Transverse colon (tissue), 4 donors: ENCODE data around the gene PTPN7. TPM values are rescaled to one million over a fixed set of nuclear protein-coding genes. Genes with fewer than 3 reads are reported as not detected.

ENCODE experiments used
- DNase-seq: peaks from one replicate; pipeline ENCODE4 v3.0.0-alpha.2; 2019
- H3K27ac ChIP-seq, 4 donors: fragments of 200-600 bp; sonication (generic); 2 replicates each; pipeline ENCODE4 v1.5.1; 2016 to 2018; ENCODE audit warnings: inconsistent platforms in 4 of 4
- H3K27me3 ChIP-seq: fragments of 200-600 bp; sonication (generic); 2 replicates; pipeline ENCODE4 v1.5.1; 2017; ENCODE audit warnings: inconsistent platforms
- H3K36me3 ChIP-seq, 4 donors: fragments of 200-600 bp; sonication (generic); 2 replicates each; pipeline ENCODE4 v1.5.1; 2017 to 2019; ENCODE audit warnings: inconsistent platforms in 4 of 4
- H3K4me1 ChIP-seq, 4 donors: fragments of 200-600 bp; sonication (generic); 2 replicates each; pipeline ENCODE4 v1.5.1; 2017 to 2020; ENCODE audit warnings: inconsistent platforms in 4 of 4
- H3K4me3 ChIP-seq, 4 donors: fragments of 200-600 bp; sonication (generic); 1 replicate in 1 of 4; 2 replicates in 3 of 4; pipeline versions ENCODE4 v1.5.1 to v1.6.1; 2017 to 2019; ENCODE audit warnings: inconsistent platforms in 4 of 4
- H3K9me3 ChIP-seq, 2 donors: fragments of 200-600 bp; sonication (generic); 2 replicates each; pipeline ENCODE4 v1.5.1; 2017 to 2019; ENCODE audit warnings: inconsistent platforms in 2 of 2
- EP300 ChIP-seq: sonication (generic); formaldehyde crosslinking; IDR thresholded peaks from one replicate; pipeline ENCODE4 v1.6.1; 2017; ENCODE audit warnings: antibody characterized with exemption, low read depth
- POLR2A ChIP-seq: fragments of 450-650 bp; IDR thresholded peaks from one replicate; pipeline ENCODE4 v1.6.1; 2016; ENCODE audit warnings: antibody characterized with exemption, mild to moderate bottlenecking, moderate library complexity
- POLR2AphosphoS5 ChIP-seq, 3 donors: sonication (generic); formaldehyde crosslinking; IDR thresholded peaks; one replicate each; pipeline ENCODE4 v1.6.1; 2016; ENCODE audit warnings: antibody characterized with exemption in 3 of 3
- WGBS, 2 donors: methylation state at CpG; one replicate each; pipeline ENCODE4 v1.1.5; 2018; ENCODE audit warnings: low coverage in 1 of 2; 5-methylcytosine and 5-hydroxymethylcytosine counted together
- in situ Hi-C, 4 donors: fragments of 200-750 bp; cut with MboI; loops; one replicate each; pipeline versions ENCODE4 v1.15.0 to v1.15.1; 2017; ENCODE audit warnings: low sequenced_read_pairs in 3 of 4, low pct_ligation_motif_present in 1 of 4, low pct_unique_long_range_greater_than_20kb in 1 of 4
- intact Hi-C: fragments of 100-400 bp; cut with DNase I; formaldehyde crosslinking; loops from one replicate; pipeline ENCODE4 v1.15.1; 2023; ENCODE audit warnings: low total_unique reads
- total RNA-seq, 4 donors: library from RNA; depleted of rRNA; stranded (reverse); fragments of >200 nt; gene quantifications; one replicate each; pipeline ENCODE4 v1.1.0, GENCODE V29; 2016
- TF ChIP-seq, protein P1 (sequence below), 5 experiments: fragments of 200-600 bp in 3 of 5; fragments of 450-650 bp in 2 of 5; sonication (generic) in 3 of 5; IDR thresholded peaks; 1 replicate in 2 of 5; 2 replicates in 3 of 5; pipeline ENCODE4 v1.5.1; 2016 to 2017; ENCODE audit warnings: antibody characterized with exemption in 5 of 5, inconsistent platforms in 3 of 5, mild to moderate bottlenecking in 2 of 5, moderate library complexity in 1 of 5

PTPN7 gene
- total RNA-seq, 4 donors from 2014 or later, result 5.2 to 32.5 (median 14.0) TPM; not detected in 1

DNA sequence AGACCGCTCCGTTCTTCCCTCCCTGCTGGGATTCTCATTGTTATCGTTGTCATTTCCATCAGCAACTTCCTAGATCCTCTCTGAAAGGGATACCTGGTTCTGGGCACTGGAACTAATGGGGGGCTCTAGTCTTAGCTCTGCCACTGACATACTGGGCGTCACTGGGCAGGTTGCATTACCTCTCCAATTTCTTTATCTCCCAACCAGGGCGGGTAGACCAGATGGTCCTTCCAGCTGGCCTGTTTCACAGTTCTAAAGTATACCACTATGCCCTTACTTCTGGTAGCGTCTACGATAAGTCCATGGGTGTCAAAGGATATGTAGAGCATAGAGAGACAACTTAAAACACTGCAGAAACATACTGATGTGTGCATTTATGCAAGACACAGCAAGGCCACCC, 36.3 kb downstream of the PTPN7 start:
- Histone ChIP-seq H3K36me3 (no peaks in the 10 kb centered on the region), H3K27ac (no peak overlapping the region), H3K9me3 (no peaks in the 10 kb centered on the region), H3K27me3 (no peaks in the 10 kb centered on the region), H3K4me1 (no peaks in the 10 kb centered on the region), H3K4me3 (no peak overlapping the region)
- in situ Hi-C loops (loop anchor here in 3 of 4 donors (5.0 to 10.0 kb wide), 3 partner anchors 117 to 229 kb away; no protein-coding TSS in a partner anchor), intact Hi-C loops (no loop called here)
- TF ChIP-seq EP300 (no peak), POLR2AphosphoS5 (IDR thresholded peaks at IDR 0.05) (no peak), POLR2A (no peak)
- TF ChIP-seq, protein P1, sequence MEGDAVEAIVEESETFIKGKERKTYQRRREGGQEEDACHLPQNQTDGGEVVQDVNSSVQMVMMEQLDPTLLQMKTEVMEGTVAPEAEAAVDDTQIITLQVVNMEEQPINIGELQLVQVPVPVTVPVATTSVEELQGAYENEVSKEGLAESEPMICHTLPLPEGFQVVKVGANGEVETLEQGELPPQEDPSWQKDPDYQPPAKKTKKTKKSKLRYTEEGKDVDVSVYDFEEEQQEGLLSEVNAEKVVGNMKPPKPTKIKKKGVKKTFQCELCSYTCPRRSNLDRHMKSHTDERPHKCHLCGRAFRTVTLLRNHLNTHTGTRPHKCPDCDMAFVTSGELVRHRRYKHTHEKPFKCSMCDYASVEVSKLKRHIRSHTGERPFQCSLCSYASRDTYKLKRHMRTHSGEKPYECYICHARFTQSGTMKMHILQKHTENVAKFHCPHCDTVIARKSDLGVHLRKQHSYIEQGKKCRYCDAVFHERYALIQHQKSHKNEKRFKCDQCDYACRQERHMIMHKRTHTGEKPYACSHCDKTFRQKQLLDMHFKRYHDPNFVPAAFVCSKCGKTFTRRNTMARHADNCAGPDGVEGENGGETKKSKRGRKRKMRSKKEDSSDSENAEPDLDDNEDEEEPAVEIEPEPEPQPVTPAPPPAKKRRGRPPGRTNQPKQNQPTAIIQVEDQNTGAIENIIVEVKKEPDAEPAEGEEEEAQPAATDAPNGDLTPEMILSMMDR (IDR thresholded peaks at IDR 0.05), result no peak
- DNase-seq, result no peak
- 86% methylated on average over 7 of the region's 7 CpGs; no CpG with 5 or more reads in 1 of the 2 donors for WGBS, 2 donors

GRCh38 chr1:202123336-202123813, 37.0 kb downstream of the PTPN7 start:
- no peaks in the 10 kb centered on the region for H3K36me3 ChIP-seq
- H3K27ac ChIP-seq, result no peak overlapping the region
- 84 to 88% methylated on average over 3 to 10 of the region's 10 CpGs for WGBS, 2 donors
- in situ Hi-C loops, result loop anchor here in 3 of 4 donors (5.0 to 10.0 kb wide), 3 partner anchors 116 to 229 kb away; no protein-coding TSS in a partner anchor
- TF ChIP-seq EP300 (no peak), POLR2AphosphoS5 (IDR thresholded peaks at IDR 0.05) (no peak), POLR2A (no peak)
- TF ChIP-seq, protein P1 (IDR thresholded peaks at IDR 0.05), result no peak
- H3K4me1 ChIP-seq, result peaks cover 0 to 5% (median 0%) of the 10 kb centered on the region in 4 donors
- no peaks in the 10 kb centered on the region for H3K9me3 ChIP-seq
- intact Hi-C loops, result no loop called here
- H3K27me3 ChIP-seq, result no peaks in the 10 kb centered on the region
- DNase-seq, result no peak
- H3K4me3 ChIP-seq, result no peak overlapping the region

DNA sequence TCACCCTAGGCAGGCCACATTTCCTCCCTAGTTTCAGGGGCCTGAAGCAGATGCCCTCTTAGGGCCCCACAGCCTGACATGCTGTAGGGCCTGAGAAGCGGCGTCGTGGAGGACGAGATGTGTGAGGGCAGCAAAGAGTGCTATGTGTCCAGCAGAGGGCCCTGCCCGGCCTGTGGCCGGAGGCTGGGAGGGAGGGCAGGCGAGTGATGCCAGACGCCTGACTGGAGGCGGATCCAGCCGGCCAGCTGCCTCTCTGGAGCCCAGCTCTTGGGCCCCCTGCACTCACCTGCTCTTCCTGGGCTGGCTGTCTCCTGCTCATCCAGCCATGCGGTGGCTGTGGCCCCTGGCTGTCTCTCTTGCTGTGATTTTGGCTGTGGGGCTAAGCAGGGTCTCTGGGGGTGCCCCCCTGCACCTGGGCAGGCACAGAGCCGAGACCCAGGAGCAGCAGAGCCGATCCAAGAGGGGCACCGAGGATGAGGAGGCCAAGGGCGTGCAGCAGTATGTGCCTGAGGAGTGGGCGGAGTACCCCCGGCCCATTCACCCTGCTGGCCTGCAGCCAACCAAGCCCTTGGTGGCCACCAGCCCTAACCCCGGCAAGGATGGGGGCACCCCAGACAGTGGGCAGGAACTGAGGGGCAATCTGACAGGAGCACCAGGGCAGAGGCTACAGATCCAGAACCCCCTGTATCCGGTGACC, 37.6 kb downstream of the PTPN7 start, which contains the start of gene GPR37L1:
Gene GPR37L1 (plus strand): TSS at position 279 of the 697 bp plus-strand sequence. CDS start 47 bp downstream, at position 326.
- intact Hi-C loops, result no loop called here
- no peak within 1 kb of the TSS for H3K27ac ChIP-seq

GRCh38 chr1:202121006-202121405, 39.4 kb downstream of the PTPN7 start:
- Histone ChIP-seq H3K4me1 (peaks cover 0 to 13% (median 0%) of the 10 kb centered on the region in 4 donors), H3K27me3 (no peaks in the 10 kb centered on the region), H3K4me3 (no peak overlapping the region), H3K27ac (no peak overlapping the region), H3K36me3 (no peaks in the 10 kb centered on the region), H3K9me3 (no peaks in the 10 kb centered on the region)
- intact Hi-C loops, result no loop called here
- TF ChIP-seq, protein P1 (IDR thresholded peaks at IDR 0.05), result no peak
- TF ChIP-seq EP300 (no peak), POLR2A (no peak), POLR2AphosphoS5 (IDR thresholded peaks at IDR 0.05) (no peak)
- DNase-seq, result no peak
- in situ Hi-C loops, result loop anchor here in 3 of 4 donors (5.0 to 10.0 kb wide), 3 partner anchors 114 to 226 kb away; no protein-coding TSS in a partner anchor
- 65 to 89% methylated on average over 3 to 7 of the region's 7 CpGs for WGBS, 2 donors

More for the DNA sequence above, 37.6 kb downstream of the PTPN7 start, which contains the start of gene GPR37L1:
- H3K36me3 ChIP-seq, result no peaks in the 10 kb centered on the region
- DNase-seq, result no peak
- in situ Hi-C loops, result loop anchor here in 3 of 4 donors (5.0 to 10.0 kb wide), 3 partner anchors 115 to 228 kb away; no protein-coding TSS in a partner anchor
- no peaks in the 10 kb centered on the region for H3K27me3 ChIP-seq
- H3K4me3 ChIP-seq, result no peak within 1 kb of the TSS
- WGBS, 2 donors, result 66% methylated on average over 18 of the region's 19 CpGs; no CpG with 5 or more reads in 1 of the 2 donors
- no peak for TF ChIP-seq EP300
- TF ChIP-seq, protein P1 (IDR thresholded peaks at IDR 0.05), result peak in 2 of 5 experiments; percentile 7 to 10
- TF ChIP-seq POLR2A, result no peak
- TF ChIP-seq POLR2AphosphoS5 (IDR thresholded peaks at IDR 0.05), result no peak
- peaks cover 0 to 11% (median 0%) of the 10 kb centered on the region in 4 donors for H3K4me1 ChIP-seq
- H3K9me3 ChIP-seq, result no peaks in the 10 kb centered on the region
